Fibroblast of villous mesenchyme (primary cell): ENCODE measurements around the gene C17orf100. TPM values are rescaled to one million over a fixed set of nuclear protein-coding genes. Genes with fewer than 3 reads are reported as not detected.

ENCODE experiments used
- DNase-seq: peaks from one replicate; pipeline ENCODE4 v3.0.0-alpha.2; 2010; ENCODE audit warnings: low read depth
- H3K4me3 ChIP-seq: 2 replicates; pipeline ENCODE4 v1.5.1; 2011; ENCODE audit warnings: low read depth, mild to moderate bottlenecking, low read length
- total RNA-seq: library from RNA; depleted of rRNA; stranded (reverse); fragments of >200 nt; gene quantifications from 2 replicates; pipeline ENCODE4 v1.2.3, GENCODE V29; 2012
- TF ChIP-seq, protein P1 (sequence below): IDR thresholded peaks from 2 replicates; pipeline ENCODE4 v1.5.1; 2012; ENCODE audit warnings: low read depth, mild to moderate bottlenecking, low read length; ENCODE audit not compliant: insufficient read depth

The C17orf100 gene
- total RNA-seq, 1 donor, result 0.43 TPM

DNA sequence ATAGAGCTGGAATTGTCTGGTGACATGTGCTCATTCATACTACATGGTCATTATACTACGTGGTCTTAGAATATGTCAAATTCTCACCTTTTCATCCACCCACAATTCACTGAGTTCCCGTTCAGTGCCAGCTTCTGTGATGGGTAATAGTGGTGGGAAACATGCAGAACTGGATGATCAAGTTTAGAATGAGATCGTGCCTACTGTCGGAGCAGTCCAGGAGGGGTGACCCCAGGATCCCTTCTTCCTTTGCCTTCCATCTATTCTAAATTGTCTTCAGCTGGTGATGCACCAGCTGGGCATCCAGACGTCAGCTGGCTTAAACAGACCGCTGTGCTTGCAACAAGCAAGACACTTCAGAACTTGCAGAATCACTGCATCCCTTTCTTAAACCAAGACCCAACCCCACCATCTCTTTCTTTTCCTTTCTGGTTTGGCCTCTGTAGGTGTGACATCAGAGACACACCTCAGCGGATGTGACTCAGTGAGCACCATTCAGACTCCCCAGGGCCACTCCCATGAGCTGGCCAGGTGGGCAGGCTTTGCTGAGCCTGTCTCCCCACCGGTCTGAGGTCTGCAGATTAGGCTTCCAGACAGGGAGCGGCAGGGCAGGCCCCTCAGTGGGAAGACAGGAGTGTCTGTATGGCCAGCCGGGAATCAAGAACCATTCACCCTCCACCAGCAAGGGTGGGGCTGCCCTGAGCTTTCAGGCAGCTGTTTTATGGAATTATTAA lies 18.1 kb downstream of the C17orf100 start:
- H3K4me3 ChIP-seq, result no peak overlapping the region
- no peak for DNase-seq
- TF ChIP-seq, protein P1, sequence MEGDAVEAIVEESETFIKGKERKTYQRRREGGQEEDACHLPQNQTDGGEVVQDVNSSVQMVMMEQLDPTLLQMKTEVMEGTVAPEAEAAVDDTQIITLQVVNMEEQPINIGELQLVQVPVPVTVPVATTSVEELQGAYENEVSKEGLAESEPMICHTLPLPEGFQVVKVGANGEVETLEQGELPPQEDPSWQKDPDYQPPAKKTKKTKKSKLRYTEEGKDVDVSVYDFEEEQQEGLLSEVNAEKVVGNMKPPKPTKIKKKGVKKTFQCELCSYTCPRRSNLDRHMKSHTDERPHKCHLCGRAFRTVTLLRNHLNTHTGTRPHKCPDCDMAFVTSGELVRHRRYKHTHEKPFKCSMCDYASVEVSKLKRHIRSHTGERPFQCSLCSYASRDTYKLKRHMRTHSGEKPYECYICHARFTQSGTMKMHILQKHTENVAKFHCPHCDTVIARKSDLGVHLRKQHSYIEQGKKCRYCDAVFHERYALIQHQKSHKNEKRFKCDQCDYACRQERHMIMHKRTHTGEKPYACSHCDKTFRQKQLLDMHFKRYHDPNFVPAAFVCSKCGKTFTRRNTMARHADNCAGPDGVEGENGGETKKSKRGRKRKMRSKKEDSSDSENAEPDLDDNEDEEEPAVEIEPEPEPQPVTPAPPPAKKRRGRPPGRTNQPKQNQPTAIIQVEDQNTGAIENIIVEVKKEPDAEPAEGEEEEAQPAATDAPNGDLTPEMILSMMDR, result no peak

DNA sequence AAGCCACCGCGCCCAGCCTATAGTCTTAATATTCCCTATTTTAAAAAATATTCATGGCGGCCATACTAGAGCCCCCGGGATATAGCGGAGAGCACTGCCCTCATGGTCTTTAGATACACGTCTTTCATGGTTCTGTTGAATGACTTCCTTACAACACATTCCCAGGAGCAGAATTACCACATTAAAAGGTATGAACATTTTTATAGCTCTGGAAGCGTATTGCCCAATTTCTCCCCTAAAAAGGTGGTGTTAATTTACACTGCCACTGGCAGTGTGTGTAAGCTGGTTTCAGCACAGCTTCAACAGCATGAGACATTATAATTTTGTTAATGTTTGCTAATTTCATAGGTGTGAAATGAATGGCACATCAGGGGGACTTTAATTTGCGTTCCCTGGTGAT lies 19.0 kb downstream of the C17orf100 start:
- DNase-seq, result no peak
- H3K4me3 ChIP-seq, result no peak overlapping the region
- TF ChIP-seq, protein P1, result no peak

DNA sequence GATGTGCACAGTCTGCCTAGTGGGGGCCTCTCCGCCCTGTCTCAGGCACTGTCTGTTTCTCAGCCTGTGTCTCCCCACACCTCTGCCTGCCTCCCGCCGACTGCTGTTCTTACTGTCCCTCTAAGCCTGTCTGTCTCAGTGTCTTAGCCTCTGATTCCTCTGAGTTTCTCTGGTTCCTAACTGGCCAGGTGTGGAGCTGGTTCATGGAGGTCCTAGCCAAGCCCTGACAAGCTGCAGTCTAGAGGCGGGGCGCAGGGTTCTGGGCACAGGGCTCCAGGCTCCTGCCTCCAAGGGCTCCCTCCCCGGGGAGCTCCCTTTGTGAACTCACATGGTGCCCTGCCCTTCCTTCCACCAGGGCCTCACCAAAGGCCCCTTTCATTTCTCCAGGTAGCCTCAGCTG lies 19.4 kb downstream of the C17orf100 start:
- TF ChIP-seq, protein P1, result no peak
- H3K4me3 ChIP-seq, result no peak overlapping the region
- DNase-seq, result no peak

DNA sequence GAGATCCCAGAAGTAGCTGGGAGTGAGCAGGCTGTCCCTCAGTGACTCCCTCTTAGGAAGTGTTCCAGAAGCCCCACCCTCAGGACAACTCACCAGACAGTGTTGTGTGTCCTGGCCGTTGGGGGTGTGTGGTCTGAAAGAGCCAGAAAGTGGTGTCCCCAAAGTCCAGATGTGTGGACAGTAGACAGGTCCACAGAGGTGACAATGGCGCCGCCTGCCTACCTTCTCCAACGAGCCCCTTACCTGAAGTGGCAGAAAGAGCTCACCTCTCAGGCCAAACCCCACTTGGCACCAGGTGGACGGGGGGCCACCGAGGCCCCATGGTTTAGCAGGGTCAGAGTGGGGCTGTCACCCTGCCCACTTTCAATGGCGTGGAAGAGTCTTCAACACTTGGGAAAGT lies 19.9 kb downstream of the C17orf100 start:
- DNase-seq, result no peak
- no peak overlapping the region for H3K4me3 ChIP-seq
- TF ChIP-seq, protein P1, result no peak

DNA sequence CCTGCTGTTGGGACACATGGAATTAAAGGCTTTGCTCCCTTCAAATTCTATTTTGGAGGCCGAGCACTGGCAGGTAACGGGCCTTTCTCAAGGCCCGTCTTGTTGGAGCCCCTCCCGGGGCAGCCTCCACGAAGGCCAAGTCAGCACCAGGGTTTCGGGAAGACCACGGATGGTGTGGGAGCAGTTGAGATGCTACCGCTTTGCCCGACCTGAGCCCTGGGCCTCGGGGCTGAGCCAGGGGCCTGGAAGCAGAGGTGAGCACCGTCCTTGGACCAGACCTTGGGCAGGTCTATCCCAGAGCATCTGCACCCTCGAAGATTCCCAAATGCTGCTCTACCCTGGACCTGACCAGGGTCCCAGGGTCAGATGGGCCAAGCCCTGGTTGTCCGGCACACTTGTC lies 23.0 kb downstream of the C17orf100 start:
- DNase-seq, result no peak
- TF ChIP-seq, protein P1, result no peak
- no peak overlapping the region for H3K4me3 ChIP-seq

DNA sequence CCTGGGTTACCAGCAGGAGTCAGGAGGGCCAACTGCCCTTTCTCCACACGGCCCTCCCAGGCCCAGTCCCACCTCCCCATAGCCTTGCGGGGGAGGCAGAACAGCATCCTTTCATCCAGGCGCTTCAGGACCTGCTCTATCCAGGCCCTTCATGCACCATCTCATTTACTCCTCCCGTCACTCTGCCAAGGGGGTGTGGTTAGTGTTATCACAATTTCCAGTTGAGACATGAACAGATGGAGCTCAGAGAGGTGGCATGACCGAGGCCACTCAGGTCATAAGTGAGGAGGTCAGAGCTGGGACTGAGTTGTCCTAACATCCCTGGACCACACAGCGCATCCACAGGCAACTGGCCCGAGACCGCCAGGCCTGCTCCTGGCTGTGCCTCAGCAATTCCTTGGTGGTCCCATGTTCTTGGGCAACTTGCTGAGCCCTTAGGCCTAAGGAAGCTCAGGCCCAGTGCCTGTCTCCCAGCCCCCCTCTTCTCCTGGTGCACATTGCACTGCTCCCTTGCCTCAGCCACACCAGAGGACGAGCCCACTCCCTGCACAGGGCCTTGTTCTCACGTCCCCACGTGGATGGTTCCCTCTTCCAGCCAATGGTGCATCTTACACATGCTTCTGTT lies 23.8 kb downstream of the C17orf100 start:
- no peak overlapping the region for H3K4me3 ChIP-seq
- TF ChIP-seq, protein P1, result no peak
- no peak for DNase-seq
